RPMI7951 (cell line): ENCODE results near the gene MRPL11. TPM values are rescaled to one million over a fixed set of nuclear protein-coding genes. Genes with fewer than 3 reads are reported as not detected.
A peak's percentile ranks its signal among the peaks of the same experiment; 100 is the strongest.

Experiments
- DNase-seq: peaks from one replicate; pipeline ENCODE4 v3.0.0-alpha.2; 2012; ENCODE audit warnings: low read depth
- total RNA-seq: library from RNA; depleted of rRNA; stranded (reverse); fragments of >200 nt; shearing (Covaris generic); gene quantifications from 2 replicates; pipeline ENCODE4 v1.2.3, GENCODE V29; 2014; rRNA removed

Gene MRPL11
- 67.6 and 74.4 TPM in 2 replicates for total RNA-seq

GRCh38 chr11:66438504-66439466 lies at the start of gene MRPL11:
Gene MRPL11, minus strand, starts transcription at chr11:66438848. Its CDS starts 94 bp downstream, at chr11:66438754.
- peak; percentile 91 for DNase-seq

DNA sequence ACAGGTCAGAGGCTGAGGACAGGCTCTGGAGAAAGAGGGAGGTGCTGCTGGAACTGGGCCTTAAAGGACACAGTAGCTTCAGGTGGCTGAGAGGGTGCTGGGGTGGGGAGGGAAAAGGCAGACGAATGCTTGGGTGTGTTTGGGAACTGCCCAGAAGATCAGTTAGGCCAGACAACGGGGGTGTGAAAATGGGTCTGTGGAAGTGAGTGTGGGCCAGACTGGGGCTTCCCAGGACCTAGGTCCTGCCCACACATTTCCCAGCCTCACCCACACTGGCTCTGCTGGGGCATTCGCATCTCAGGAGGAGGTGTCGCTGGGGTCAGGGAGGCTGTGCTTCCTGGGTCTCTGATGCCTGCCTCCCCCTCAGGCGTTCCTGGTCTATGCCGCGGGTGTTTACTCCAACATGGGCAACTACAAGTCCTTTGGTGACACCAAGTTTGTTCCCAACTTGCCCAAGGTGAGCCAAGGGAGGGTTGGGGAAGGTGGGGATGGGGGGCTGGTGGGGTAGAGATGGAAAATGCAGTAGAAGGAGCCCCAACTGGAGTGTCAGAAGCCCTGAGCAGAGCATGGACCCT lies 46.2 kb upstream of the MRPL11 start:
- DNase-seq: no peak

DNA sequence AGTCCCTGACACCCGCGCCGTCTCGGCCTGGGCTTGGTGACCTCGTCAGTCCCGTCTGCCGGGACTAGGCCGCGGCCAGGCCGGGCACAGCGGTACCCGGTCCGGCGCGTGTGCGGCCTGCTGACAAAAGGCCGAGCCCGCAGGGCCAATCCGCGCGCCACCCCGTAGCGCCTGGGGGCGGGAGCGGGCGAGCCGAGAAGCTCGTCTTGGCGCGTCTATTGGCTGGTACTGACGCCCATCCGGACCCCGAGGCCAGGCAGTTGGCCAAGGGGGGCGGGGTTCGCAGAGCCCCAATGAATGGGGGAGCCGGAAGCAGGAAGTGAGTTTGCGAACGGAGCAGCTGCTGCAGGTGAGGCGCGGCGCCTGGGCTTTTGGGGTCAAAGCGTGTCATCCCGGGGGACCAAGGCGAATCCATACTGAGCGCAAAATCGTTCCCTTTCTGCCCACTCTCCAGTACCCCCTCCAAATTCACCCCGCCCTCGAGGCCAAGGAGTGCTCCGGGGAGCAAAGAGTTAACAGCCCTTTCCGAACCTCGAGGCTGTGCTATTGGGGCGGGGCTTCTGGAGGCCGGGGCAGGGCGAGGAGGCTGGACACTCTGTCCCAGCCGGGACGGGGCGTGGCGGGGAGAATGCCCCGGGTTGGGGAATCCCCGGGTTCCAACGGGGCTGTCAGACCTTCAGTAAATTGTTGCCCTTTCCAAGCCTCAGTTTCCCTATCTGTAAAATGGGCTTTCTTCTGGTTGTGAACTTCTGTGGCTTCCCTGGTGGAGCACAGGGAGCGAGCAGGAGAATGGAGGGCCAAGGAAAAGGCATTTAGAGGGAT lies 41.7 kb upstream of the MRPL11 start, which contains the start of gene DPP3:
Gene DPP3 (plus strand): TSS at position 318 of the 822 bp plus-strand sequence. CDS start 1,767 bp downstream, outside the sequence.
- peak; percentile 96 for DNase-seq

DNA sequence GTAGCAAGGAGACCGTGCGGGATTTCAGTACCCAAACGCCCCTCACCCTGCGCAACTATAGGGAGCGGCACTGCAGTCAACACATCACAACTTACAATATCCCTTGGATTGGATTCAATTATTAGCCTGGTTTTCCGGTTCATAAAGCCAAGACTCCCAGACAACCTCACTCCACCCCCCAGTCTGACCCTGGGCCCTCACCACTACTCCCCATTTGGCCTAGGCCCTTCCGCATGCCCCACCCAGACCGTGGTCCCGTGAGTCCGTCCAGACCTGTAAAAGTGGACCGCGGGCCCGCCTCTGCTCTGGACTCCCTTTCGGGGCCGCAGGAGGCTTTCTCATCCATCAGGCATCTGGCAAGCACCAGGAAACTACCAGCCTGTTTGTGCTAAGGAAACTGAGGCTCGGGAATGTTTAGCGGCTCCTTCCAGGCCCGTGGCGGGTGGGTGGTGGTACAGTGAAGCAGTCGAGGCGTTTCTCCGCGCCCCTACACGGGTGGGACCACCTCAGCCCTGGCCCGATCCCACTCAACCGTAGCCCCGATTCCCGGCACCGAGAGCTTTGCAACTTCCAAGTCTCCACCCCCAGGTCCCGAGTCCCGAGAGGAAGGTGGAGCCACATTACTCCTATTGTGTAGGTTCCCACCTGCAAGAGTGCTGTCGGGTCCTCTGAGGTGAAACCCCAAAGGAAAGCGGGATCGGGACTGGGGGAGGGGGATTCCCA lies 40.9 kb upstream of the MRPL11 start:
- peak; percentile 34 for DNase-seq

DNA sequence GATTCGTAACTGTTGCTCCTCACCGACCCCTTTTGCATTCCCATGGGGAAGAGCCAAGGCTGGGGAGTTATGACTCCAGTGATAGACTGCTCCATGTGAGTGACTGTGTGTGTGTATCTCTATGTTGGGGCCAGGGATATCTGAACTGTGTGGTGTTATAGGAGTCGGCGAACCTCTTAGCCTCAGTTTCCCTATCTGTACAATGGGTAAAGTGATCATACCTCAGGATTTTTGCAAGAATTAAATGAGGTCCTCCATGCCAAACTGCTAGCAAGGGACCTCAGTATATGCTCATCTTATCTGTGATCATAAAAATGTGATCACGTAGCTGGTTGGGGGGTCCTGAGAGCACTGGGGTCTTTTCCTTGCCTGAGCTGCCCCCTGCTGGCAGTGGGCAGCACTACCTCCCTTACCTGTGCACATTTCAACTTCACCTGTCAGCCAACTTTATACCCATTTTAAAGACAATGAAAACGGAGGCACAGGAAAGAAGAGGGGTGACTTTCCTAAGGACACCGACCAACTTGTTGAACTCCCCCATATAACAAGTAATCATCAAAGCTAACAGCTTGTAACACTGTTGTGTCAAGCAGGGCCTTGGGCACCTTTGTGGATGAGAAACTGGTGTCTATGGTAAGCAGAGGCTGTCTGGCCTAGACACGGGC lies 40.2 kb upstream of the MRPL11 start:
- no peak for DNase-seq

DNA sequence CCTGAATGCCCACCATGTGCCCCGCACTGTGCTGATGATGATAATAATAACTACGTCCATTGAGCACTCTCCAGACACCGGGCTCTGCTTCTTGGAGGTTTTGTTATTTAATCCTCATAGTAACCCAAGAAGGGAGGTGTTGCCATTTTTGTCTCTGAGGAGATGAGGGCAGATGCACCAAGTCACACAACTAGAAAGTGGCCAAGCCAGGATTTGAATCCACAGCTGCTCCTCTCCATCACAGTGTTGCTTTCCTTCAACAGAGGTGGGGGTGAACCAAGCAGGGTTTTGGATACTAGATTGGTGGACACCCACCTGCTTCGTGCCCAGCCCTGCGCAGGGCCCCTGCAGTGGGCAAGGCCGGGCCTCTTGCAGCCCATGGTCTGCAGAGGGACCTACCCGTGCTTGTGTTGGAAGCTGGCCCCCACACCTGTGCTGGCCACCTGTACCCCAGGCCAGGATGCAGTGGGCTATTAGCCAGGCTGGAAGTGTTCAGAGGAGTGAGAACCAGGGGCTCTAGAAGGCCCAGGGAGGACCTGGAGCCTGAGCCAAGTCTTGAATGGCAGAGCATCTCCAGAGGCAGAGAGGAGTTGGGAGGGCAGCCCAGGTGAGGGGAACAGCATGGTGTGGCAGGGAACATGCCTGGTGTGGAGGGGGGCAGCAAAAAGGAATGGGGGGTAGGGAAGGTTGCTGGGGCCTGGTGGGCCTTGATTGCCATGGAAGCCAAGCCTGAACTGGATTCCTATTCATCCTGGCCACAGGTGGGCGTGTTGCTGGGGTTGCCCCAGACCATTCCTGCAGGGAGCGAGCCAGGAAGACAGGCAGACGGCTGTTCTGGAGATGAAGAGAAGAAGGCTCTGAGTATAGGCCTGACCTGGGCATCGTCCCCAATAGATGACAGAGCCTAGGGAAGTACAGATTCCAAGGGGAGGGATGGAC lies 38.9 kb upstream of the MRPL11 start:
- DNase-seq: no peak

GRCh38 chr11:66476841-66477251 lies 38.2 kb upstream of the MRPL11 start:
- no peak for DNase-seq

- DNase-seq: no peak
Observed at GRCh38 chr11:66476173-66476840, 37.7 kb upstream of the MRPL11 start.

- DNase-seq: no peak
Observed at GRCh38 chr11:66475349-66476172, 36.9 kb upstream of the MRPL11 start.

DNA sequence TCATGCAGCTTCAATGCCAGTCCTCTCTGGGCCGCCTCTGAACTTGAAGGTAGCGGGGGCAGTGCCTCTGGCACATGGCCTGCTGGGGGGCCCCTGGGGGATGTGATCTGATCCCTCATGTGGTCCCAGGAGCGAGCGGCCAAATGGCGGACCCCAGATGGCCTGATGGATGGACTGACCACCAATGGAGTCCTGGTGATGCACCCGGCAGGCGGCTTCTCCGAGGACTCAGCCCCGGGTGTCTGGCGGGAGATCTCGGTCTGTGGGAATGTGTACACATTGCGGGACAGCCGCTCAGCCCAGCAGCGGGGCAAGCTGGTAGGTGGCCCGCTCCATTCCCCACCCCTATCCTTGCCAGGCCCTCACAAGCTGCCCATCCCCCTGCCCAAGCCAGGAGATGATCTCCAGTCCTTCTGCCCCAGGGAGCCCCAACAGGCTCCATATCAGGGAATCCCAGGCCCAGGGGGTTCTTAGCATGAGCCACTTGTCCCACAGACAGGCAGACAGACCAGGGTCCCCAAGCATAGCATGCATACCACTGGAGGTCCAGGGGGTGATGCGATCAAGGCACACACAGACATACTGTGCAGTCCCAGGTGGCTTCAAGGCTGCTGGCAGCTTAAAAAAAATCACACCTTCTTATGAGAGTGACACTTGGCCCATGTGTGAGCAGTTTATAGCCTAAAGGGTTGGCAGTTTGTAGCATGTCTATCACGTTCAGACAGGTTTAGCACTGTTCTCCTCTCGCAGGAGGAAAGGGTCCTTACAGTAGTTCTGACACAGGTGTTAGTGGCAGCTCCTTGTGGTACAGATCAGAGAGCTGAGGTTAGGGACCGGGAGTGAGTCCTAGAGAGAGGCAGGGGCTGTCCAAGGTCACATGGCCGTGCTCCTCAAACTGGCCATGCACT lies 35.2 kb upstream of the MRPL11 start:
- DNase-seq: no peak

- no peak for DNase-seq
Observed at GRCh38 chr11:66473167-66473566, 34.5 kb upstream of the MRPL11 start.

GRCh38 chr11:66472054-66472453 lies 33.4 kb upstream of the MRPL11 start:
- DNase-seq: no peak

- DNase-seq: no peak
Observed at GRCh38 chr11:66471142-66471541, 32.5 kb upstream of the MRPL11 start.

DNA sequence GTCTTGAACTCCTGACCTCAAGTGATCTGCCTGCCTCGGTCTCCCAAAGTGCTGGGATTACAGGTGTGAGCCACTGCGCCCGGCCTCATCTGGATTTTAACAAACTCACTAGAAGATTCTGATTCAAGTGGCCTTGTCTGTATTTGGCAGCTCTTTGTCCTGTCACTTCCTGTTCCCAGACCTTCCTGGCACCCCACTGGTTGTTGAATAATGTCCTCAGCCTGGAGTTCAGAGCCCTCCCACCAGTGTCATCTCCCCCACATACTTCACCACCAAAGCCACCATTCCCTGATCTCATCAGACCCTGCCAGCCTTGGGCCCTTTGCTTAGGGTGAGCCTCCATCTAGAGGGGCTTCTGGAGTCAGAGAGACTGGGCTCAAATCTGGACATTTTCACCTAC lies 31.4 kb upstream of the MRPL11 start:
- DNase-seq: no peak

GRCh38 chr11:66469441-66469840 lies 30.8 kb upstream of the MRPL11 start:
- no peak for DNase-seq

GRCh38 chr11:66468691-66469090 lies 30.0 kb upstream of the MRPL11 start:
- no peak for DNase-seq

DNA sequence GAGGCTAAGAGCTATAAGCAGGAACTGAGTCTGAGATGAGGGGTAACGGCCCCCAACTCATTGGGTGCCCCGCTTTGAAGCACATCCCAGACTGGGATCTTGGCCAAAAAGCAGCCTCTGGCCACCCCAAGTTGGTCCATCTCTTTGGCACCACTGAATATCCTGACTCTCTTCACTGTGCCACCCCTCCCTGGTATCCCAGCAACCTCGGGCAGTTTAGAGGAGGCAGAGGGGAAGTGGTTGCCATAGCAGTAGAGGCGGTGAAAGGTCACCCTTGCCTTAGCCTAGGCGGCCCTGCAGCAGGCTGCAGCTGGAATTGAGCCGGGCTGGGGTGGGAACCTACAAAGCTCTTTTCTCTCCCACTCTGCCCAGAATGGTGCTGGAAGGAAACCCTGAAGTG lies 29.1 kb upstream of the MRPL11 start:
- no peak for DNase-seq
